Fibroblast of lung (primary cell): Measurements from ENCODE around the gene PRKCH. TPM values are rescaled to one million over a fixed set of nuclear protein-coding genes. Genes with fewer than 3 reads are reported as not detected.

ENCODE experiments used
- DNase-seq, 2 donors: peaks; one replicate each; pipeline versions ENCODE4 v3.0.0 to v3.0.0-alpha.2; 2010; ENCODE audit warnings: low read depth in 2 of 2
- H2AFZ ChIP-seq: 2 replicates; pipeline ENCODE4 v1.5.1; 2012; ENCODE audit warnings: low read length, control low read depth, inconsistent platforms
- H3K27ac ChIP-seq: 2 replicates; pipeline ENCODE4 v1.5.1; 2011; ENCODE audit warnings: low read length, control low read depth; ENCODE audit not compliant: insufficient read depth
- H3K27me3 ChIP-seq: 2 replicates; pipeline ENCODE4 v1.5.1; 2011; ENCODE audit warnings: mild to moderate bottlenecking, low read length; ENCODE audit not compliant: control insufficient read depth, insufficient read depth
- H3K36me3 ChIP-seq: 2 replicates; pipeline ENCODE4 v1.5.1; 2011; ENCODE audit warnings: low read length; ENCODE audit not compliant: control insufficient read depth, insufficient read depth
- H3K4me1 ChIP-seq: 2 replicates; pipeline ENCODE4 v1.5.1; 2011; ENCODE audit warnings: low read length; ENCODE audit not compliant: control insufficient read depth, insufficient read depth; ENCODE audit errors: extremely low read depth
- H3K4me2 ChIP-seq: 2 replicates; pipeline ENCODE4 v1.5.1; 2011; ENCODE audit warnings: low read length, control low read depth; ENCODE audit not compliant: insufficient read depth; ENCODE audit errors: extremely low read depth
- H3K4me3 ChIP-seq, 4 experiments: fragments of 200-600 bp in 1 of 4; sonication (generic) in 1 of 4; replicated peaks in 1 of 4; 2 replicates each; pipeline ENCODE4 v1.5.1; 2011 to 2016; ENCODE audit warnings: low read length in 4 of 4, low read depth in 3 of 4, mild to moderate bottlenecking in 3 of 4, control low read depth in 2 of 4, inconsistent platforms in 1 of 4, mixed read lengths in 1 of 4; ENCODE audit not compliant: insufficient read depth in 1 of 4; ENCODE audit errors: control extremely low read depth in 1 of 4
- H3K79me2 ChIP-seq: 2 replicates; pipeline ENCODE4 v1.5.1; 2012; ENCODE audit warnings: mild to moderate bottlenecking, low read length, inconsistent platforms; ENCODE audit not compliant: control insufficient read depth, insufficient read depth
- H3K9ac ChIP-seq: 2 replicates; pipeline ENCODE4 v1.5.1; 2011; ENCODE audit warnings: mild to moderate bottlenecking, low read length, control low read depth; ENCODE audit not compliant: insufficient read depth
- H3K9me3 ChIP-seq: 2 replicates; pipeline ENCODE4 v1.5.1; 2012; ENCODE audit warnings: low read depth, low read length; ENCODE audit not compliant: control insufficient read depth, insufficient read depth
- H4K20me1 ChIP-seq: 2 replicates; pipeline ENCODE4 v1.5.1; 2011; ENCODE audit warnings: low read length; ENCODE audit not compliant: control insufficient read depth, insufficient read depth; ENCODE audit errors: extremely low read depth
- EZH2 ChIP-seq: IDR thresholded peaks from 2 replicates; pipeline ENCODE4 v1.5.1; 2012; ENCODE audit warnings: low read length, control low read depth, mild to moderate bottlenecking; ENCODE audit errors: missing control alignments
- polyA plus RNA-seq, 2 donors: library from polyadenylated mRNA; depleted of rRNA in 1 of 2; stranded (reverse) in 1 of 2; unstranded in 1 of 2; fragments of >200 nt; gene quantifications; 2 replicates each; pipeline ENCODE4 v1.2.1, GENCODE V29; 2011 to 2012; ENCODE audit warnings: missing spikeins in 1 of 2
- total RNA-seq: library from RNA; depleted of rRNA; stranded (reverse); fragments of >200 nt; gene quantifications from 2 replicates; pipeline ENCODE4 v1.2.1, GENCODE V29; 2014
- TF ChIP-seq, protein P1 (sequence below), 2 donors: IDR thresholded peaks in 1 of 2; conservative IDR thresholded peaks in 1 of 2; 1 replicate in 1 of 2; 2 replicates in 1 of 2; pipeline ENCODE4 v1.5.1; 2011 to 2012; ENCODE audit warnings: low read length in 2 of 2, control low read depth in 1 of 2, inconsistent platforms in 1 of 2, low read depth in 1 of 2, mild to moderate bottlenecking in 1 of 2

PRKCH gene
- total and polyA plus RNA-seq, 2 donors (not counting 1 experiment from before 2014, with no cell fraction given), result 2.9 to 5.4 TPM

DNA sequence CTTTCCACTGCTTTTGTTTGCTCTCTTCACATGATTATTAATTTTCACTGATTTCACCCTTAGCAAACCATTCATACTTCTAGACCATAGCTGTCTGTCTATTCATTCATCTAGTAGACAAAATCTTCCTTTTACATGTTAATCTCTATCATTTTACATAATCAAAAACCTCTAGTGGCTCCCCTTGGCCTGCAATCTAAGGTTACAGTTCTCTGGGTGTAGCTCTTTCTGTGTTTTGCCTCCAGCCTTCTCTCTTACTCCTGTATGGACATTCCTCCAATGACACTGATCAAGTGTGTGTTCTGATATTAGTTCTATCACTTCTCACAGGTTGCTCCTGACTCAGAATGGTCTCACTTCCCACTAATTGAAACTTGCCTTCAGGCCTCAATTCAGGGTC, 56.4 kb downstream of the PRKCH start:
- Histone ChIP-seq H3K27me3 (peaks cover 2% of the 10 kb centered on the region), H3K9ac (no peak overlapping the region), H3K36me3 (no peaks in the 10 kb centered on the region), H3K9me3 (no peaks in the 10 kb centered on the region), H3K4me1 (no peaks in the 10 kb centered on the region), H3K4me3 (no peak overlapping the region), H2AFZ (no peak overlapping the region), H4K20me1 (no peaks in the 10 kb centered on the region), H3K79me2 (no peaks in the 10 kb centered on the region), H3K4me2 (no peak overlapping the region), H3K27ac (no peak overlapping the region)
- DNase-seq, result no peak
- no peak for TF ChIP-seq EZH2
- TF ChIP-seq, protein P1, sequence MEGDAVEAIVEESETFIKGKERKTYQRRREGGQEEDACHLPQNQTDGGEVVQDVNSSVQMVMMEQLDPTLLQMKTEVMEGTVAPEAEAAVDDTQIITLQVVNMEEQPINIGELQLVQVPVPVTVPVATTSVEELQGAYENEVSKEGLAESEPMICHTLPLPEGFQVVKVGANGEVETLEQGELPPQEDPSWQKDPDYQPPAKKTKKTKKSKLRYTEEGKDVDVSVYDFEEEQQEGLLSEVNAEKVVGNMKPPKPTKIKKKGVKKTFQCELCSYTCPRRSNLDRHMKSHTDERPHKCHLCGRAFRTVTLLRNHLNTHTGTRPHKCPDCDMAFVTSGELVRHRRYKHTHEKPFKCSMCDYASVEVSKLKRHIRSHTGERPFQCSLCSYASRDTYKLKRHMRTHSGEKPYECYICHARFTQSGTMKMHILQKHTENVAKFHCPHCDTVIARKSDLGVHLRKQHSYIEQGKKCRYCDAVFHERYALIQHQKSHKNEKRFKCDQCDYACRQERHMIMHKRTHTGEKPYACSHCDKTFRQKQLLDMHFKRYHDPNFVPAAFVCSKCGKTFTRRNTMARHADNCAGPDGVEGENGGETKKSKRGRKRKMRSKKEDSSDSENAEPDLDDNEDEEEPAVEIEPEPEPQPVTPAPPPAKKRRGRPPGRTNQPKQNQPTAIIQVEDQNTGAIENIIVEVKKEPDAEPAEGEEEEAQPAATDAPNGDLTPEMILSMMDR (conservative IDR thresholded peaks at IDR 0.05 in 1 of 2, IDR thresholded peaks at IDR 0.05 in 1 of 2; ENCODE audit: low read depth in 1 of 2, low read length in 2 of 2), result no peak

DNA sequence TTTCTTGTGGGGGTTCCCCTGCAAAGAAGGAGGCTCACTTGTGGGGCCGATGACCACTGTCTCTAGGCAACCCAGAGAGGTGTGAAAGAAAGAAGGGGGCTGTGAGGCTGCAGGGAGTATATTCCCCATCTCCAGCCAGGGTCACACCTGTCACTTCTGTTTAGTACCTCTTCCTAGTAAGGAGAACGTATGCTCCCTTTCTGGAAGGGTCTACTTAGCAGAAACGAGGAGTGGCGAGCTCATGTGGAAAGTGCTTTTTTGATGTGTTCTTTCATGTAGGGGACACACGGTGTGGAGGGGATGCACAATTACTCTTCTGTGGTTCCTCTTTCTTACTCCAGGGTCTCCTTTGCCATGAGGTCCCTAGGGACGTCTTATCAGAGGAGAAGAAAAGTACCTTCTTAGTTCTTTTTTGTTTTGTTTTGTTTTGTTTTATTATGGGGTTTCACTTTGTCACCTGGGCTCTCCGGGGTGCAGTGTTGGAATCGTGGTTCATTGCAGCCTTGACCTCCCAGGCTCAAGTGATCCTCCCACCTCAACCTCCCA, 58.3 kb downstream of the PRKCH start:
- H3K27me3 ChIP-seq, result peaks cover 2% of the 10 kb centered on the region
- no peak overlapping the region for H2AFZ ChIP-seq
- no peak overlapping the region for H3K4me2 ChIP-seq
- no peak overlapping the region for H3K9ac ChIP-seq
- H3K4me1 ChIP-seq, result no peaks in the 10 kb centered on the region
- TF ChIP-seq EZH2, result no peak
- TF ChIP-seq, protein P1 (conservative IDR thresholded peaks at IDR 0.05 in 1 of 2, IDR thresholded peaks at IDR 0.05 in 1 of 2; ENCODE audit: low read depth in 1 of 2, low read length in 2 of 2), result no peak
- no peaks in the 10 kb centered on the region for H4K20me1 ChIP-seq
- H3K79me2 ChIP-seq, result no peaks in the 10 kb centered on the region
- no peak overlapping the region for H3K27ac ChIP-seq
- H3K4me3 ChIP-seq, result no peak overlapping the region
- no peak for DNase-seq
- no peaks in the 10 kb centered on the region for H3K9me3 ChIP-seq
- H3K36me3 ChIP-seq, result no peaks in the 10 kb centered on the region

DNA sequence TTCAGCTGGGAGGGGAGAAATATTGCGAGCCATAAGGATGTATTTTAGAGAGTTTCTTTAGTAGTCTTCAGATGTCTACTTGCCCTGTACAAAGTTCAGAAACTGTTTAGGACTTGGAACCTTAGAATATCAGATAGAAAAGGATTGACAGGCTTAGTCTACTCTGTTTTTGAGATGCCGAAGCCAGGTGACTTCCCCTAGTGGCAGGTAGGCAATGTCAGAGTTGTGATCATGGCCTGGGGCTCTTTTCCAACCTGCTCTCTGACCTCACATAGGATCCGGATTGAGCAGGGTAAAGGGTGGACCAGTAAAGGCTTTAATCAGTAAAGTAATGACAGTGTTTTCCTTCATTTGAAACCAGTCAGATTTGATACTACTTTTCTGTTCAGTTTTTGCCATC, 59.6 kb downstream of the PRKCH start:
- no peak overlapping the region for H3K4me2 ChIP-seq
- no peaks in the 10 kb centered on the region for H3K4me1 ChIP-seq
- no peaks in the 10 kb centered on the region for H3K9me3 ChIP-seq
- no peak for DNase-seq
- H3K79me2 ChIP-seq, result no peaks in the 10 kb centered on the region
- no peak overlapping the region for H3K4me3 ChIP-seq
- peaks cover 2% of the 10 kb centered on the region for H3K27me3 ChIP-seq
- no peak overlapping the region for H3K9ac ChIP-seq
- no peaks in the 10 kb centered on the region for H3K36me3 ChIP-seq
- H3K27ac ChIP-seq, result no peak overlapping the region
- no peaks in the 10 kb centered on the region for H4K20me1 ChIP-seq
- H2AFZ ChIP-seq, result no peak overlapping the region
- TF ChIP-seq EZH2, result no peak
- TF ChIP-seq, protein P1 (conservative IDR thresholded peaks at IDR 0.05 in 1 of 2, IDR thresholded peaks at IDR 0.05 in 1 of 2; ENCODE audit: low read depth in 1 of 2, low read length in 2 of 2), result no peak
